SK-N-SH treated with all-trans-retinoic acid at 6 μM for 48 hours (cell line): Measurements from ENCODE around the gene CTNNA3.

Experiments used
- RARB ChIP-seq: fragments of 250-450 bp; sonication (Bioruptor Pico); IDR thresholded peaks from 2 replicates; pipeline ENCODE4 v1.8.0; 2021; ENCODE audit warnings: mild to moderate bottlenecking, moderate library complexity
- ZNF8 ChIP-seq: fragments of 450-650 bp; formaldehyde crosslinking; IDR thresholded peaks from 2 replicates; pipeline ENCODE4 v1.5.0; 2020; ENCODE audit warnings: mild to moderate bottlenecking, moderate library complexity

- no peak for TF ChIP-seq ZNF8 (CRISPR knock-in tag)
- no peak for TF ChIP-seq RARB (CRISPR knock-in tag)
Observed at GRCh38 chr10:67242528-67242927, 453.5 kb downstream of the CTNNA3 start.
